H1 (cell line): ENCODE results near the gene CRIP1. TPM values are rescaled to one million over a fixed set of nuclear protein-coding genes. Genes with fewer than 3 reads are reported as not detected.
A peak's percentile ranks its signal among the peaks of the same experiment; 100 is the strongest.

ENCODE experiments used
- CTCF ChIA-PET: fragments of 300-600 bp; sonication (Branson Sonifier 250); formaldehyde crosslinking; loops from one replicate; lab custom pipeline; 2021; ENCODE audit not compliant: partially characterized antibody; lab: Charles Lee
- POLR2A ChIA-PET: fragments of 300-600 bp; sonication (Branson Sonifier 250); formaldehyde crosslinking; loops from one replicate; lab custom pipeline; 2021; ENCODE audit warnings: inconsistent platforms; ENCODE audit not compliant: partially characterized antibody; lab: Charles Lee
- DNase-seq, 2 experiments: peaks; one replicate each; pipeline versions ENCODE4 v3.0.0 to v3.0.0-alpha.2; 2010 to 2022; ENCODE audit warnings: low spot score in 2 of 2, low read depth in 1 of 2, mixed read lengths in 1 of 2
- FAIRE-seq: peaks from 2 replicates; lab custom pipeline; 2011; peaks lifted over from hg19 to GRCh38; lab: Jason Lieb, UNC
- H2AFZ ChIP-seq: 2 replicates; pipeline ENCODE4 v1.8.1; 2012; ENCODE audit warnings: low read length, inconsistent platforms
- H2AK5ac ChIP-seq: 2 replicates; pipeline ENCODE4 v1.6.1; 2013; ENCODE audit warnings: low read depth, low read length
- H2BK120ac ChIP-seq: replicated peaks from 2 replicates; pipeline ENCODE3; 2013; ENCODE audit warnings: low read depth, low read length, inconsistent platforms
- H2BK12ac ChIP-seq: 2 replicates; pipeline ENCODE4 v1.6.1; 2013; ENCODE audit warnings: low read depth, low read length
- H2BK15ac ChIP-seq: 2 replicates; pipeline ENCODE4 v1.6.1; 2013; ENCODE audit warnings: low read length
- H2BK20ac ChIP-seq: 2 replicates; pipeline ENCODE4 v1.6.1; 2013; ENCODE audit warnings: low read length
- H2BK5ac ChIP-seq: 2 replicates; pipeline ENCODE4 v1.6.1; 2013; ENCODE audit warnings: low read depth, low read length
- H3K14ac ChIP-seq: 2 replicates; pipeline ENCODE4 v1.6.1; 2013; ENCODE audit warnings: inconsistent platforms; ENCODE audit not compliant: insufficient read length
- H3K18ac ChIP-seq: 2 replicates; pipeline ENCODE4 v1.6.1; 2013; ENCODE audit warnings: low read length; ENCODE audit errors: extremely low read depth
- H3K23ac ChIP-seq: 2 replicates; pipeline ENCODE4 v1.6.1; 2013; ENCODE audit warnings: inconsistent platforms; ENCODE audit not compliant: insufficient read length
- H3K23me2 ChIP-seq: 2 replicates; pipeline ENCODE4 v1.6.1; 2013; ENCODE audit warnings: low read depth, low read length
- H3K27ac ChIP-seq: 2 replicates; pipeline ENCODE4 v1.6.1; 2011; ENCODE audit warnings: low read depth, low read length, inconsistent platforms
- H3K27me3 ChIP-seq, 4 experiments: replicated peaks in 1 of 4; 1 replicate in 1 of 4; 2 replicates in 3 of 4; pipeline versions ENCODE4 v1.6.1 to v1.8.1; 2011 to 2013; ENCODE audit warnings: low read length in 3 of 4, mild to moderate bottlenecking in 3 of 4, inconsistent platforms in 2 of 4, mixed read lengths in 2 of 4, moderate library complexity in 1 of 4; ENCODE audit not compliant: control insufficient read depth in 3 of 4, insufficient read depth in 3 of 4; ENCODE audit errors: extremely low read depth in 1 of 4
- H3K36me3 ChIP-seq, 4 experiments: 2 replicates each; pipeline versions ENCODE4 v1.6.1 to v1.8.1; 2011 to 2013; ENCODE audit warnings: mild to moderate bottlenecking in 4 of 4, low read length in 3 of 4, moderate library complexity in 2 of 4, control low read depth in 1 of 4, inconsistent platforms in 1 of 4; ENCODE audit not compliant: insufficient read depth in 4 of 4, control insufficient read depth in 2 of 4
- H3K4ac ChIP-seq: replicated peaks from 2 replicates; pipeline ENCODE3; 2013; ENCODE audit warnings: low read length, low read depth, mixed read lengths, inconsistent platforms; ENCODE audit not compliant: insufficient read length
- H3K4me1 ChIP-seq, 4 experiments: replicated peaks in 1 of 4; 1 replicate in 1 of 4; 2 replicates in 3 of 4; pipeline versions ENCODE4 v1.6.1 to v1.8.1; 2011 to 2013; ENCODE audit warnings: low read length in 3 of 4, inconsistent platforms in 2 of 4, mixed read lengths in 1 of 4; ENCODE audit not compliant: insufficient read depth in 4 of 4, control insufficient read depth in 3 of 4
- H3K4me2 ChIP-seq, 2 experiments: 2 replicates each; pipeline versions ENCODE4 v1.6.1 to v1.8.1; 2011 to 2013; ENCODE audit warnings: low read depth in 2 of 2, low read length in 2 of 2, control low read depth in 1 of 2, inconsistent platforms in 1 of 2, mild to moderate bottlenecking in 1 of 2; ENCODE audit not compliant: insufficient read depth in 1 of 2
- H3K4me3 ChIP-seq, 4 experiments: fragments of 200-600, 300-600 bp in 1 of 4; sonication (generic), shearing (Covaris generic), sonication (Bioruptor Twin) in 1 of 4; 2 replicates each; pipeline versions ENCODE4 v1.5.1 to v1.8.1; 2011 to 2016; ENCODE audit warnings: low read length in 4 of 4, low read depth in 3 of 4, control low read depth in 2 of 4, inconsistent platforms in 2 of 4, mild to moderate bottlenecking in 2 of 4, mixed read lengths in 1 of 4, moderate library complexity in 1 of 4; ENCODE audit not compliant: insufficient read depth in 2 of 4; ENCODE audit errors: extremely low read depth in 1 of 4
- H3K56ac ChIP-seq: replicated peaks from 2 replicates; pipeline ENCODE3; 2013; ENCODE audit warnings: low read depth, mild to moderate bottlenecking, mixed read lengths, low read length, inconsistent platforms; ENCODE audit not compliant: insufficient read length
- H3K79me1 ChIP-seq: 2 replicates; pipeline ENCODE4 v1.6.1; 2013; ENCODE audit warnings: low read depth, low read length, control low read depth
- H3K79me2 ChIP-seq, 2 experiments: 2 replicates each; pipeline versions ENCODE4 v1.6.1 to v1.8.1; 2012 to 2013; ENCODE audit warnings: low read length in 2 of 2, mild to moderate bottlenecking in 2 of 2, inconsistent platforms in 1 of 2; ENCODE audit not compliant: insufficient read depth in 2 of 2, control insufficient read depth in 1 of 2
- H3K9ac ChIP-seq, 4 experiments: replicated peaks in 1 of 4; 1 replicate in 1 of 4; 2 replicates in 3 of 4; pipeline versions ENCODE4 v1.6.1 to v1.8.1; 2011 to 2013; ENCODE audit warnings: low read depth in 3 of 4, low read length in 3 of 4, control low read depth in 2 of 4, mild to moderate bottlenecking in 2 of 4, moderate library complexity in 2 of 4, inconsistent platforms in 1 of 4; ENCODE audit errors: extremely low read depth in 1 of 4
- H3K9me3 ChIP-seq, 2 experiments: 2 replicates each; pipeline versions ENCODE4 v1.6.1 to v1.8.1; 2012 to 2013; ENCODE audit warnings: mild to moderate bottlenecking in 2 of 2, moderate library complexity in 2 of 2, control low read depth in 1 of 2, inconsistent platforms in 1 of 2, low read depth in 1 of 2, low read length in 1 of 2, mixed read lengths in 1 of 2; ENCODE audit not compliant: insufficient read depth in 2 of 2
- H4K20me1 ChIP-seq, 2 experiments: replicated peaks in 1 of 2; 2 replicates each; pipeline versions ENCODE3 to v1.8.1; 2011 to 2013; ENCODE audit warnings: inconsistent platforms in 2 of 2, low read length in 2 of 2, mild to moderate bottlenecking in 1 of 2; ENCODE audit not compliant: insufficient read depth in 2 of 2, control insufficient read depth in 1 of 2
- H4K5ac ChIP-seq: 2 replicates; pipeline ENCODE4 v1.6.1; 2013; ENCODE audit warnings: low read length, low read depth, mixed read lengths, inconsistent platforms; ENCODE audit not compliant: insufficient read length
- H4K8ac ChIP-seq: 2 replicates; pipeline ENCODE4 v1.8.0; 2013; ENCODE audit warnings: mild to moderate bottlenecking, moderate library complexity, low read length, inconsistent platforms; ENCODE audit not compliant: insufficient read depth; ENCODE audit errors: extremely low read depth
- H4K91ac ChIP-seq: replicated peaks from 2 replicates; pipeline ENCODE3; 2013; ENCODE audit warnings: low read length, mixed read lengths, inconsistent platforms; ENCODE audit not compliant: insufficient read length
- CHD2 ChIP-seq: IDR thresholded peaks from 2 replicates; pipeline ENCODE4 v1.6.1; 2012; ENCODE audit warnings: low read length, improper control_type of control experiment
- CREB1 ChIP-seq: IDR thresholded peaks from 2 replicates; pipeline ENCODE4 v1.6.1; 2012; ENCODE audit warnings: inconsistent platforms
- EP300 ChIP-seq, 2 experiments: IDR thresholded peaks; 1 replicate in 1 of 2; 2 replicates in 1 of 2; pipeline ENCODE4 v1.6.1; 2011 to 2012; ENCODE audit warnings: low read depth in 2 of 2, low read length in 2 of 2, mild to moderate bottlenecking in 2 of 2, borderline replicate concordance in 1 of 2, inconsistent platforms in 1 of 2, moderate library complexity in 1 of 2
- NRF1 ChIP-seq: IDR thresholded peaks from 2 replicates; pipeline ENCODE4 v1.6.1; 2011; ENCODE audit warnings: mild to moderate bottlenecking, low read depth, low read length, improper control_type of control experiment
- POU5F1 ChIP-seq: IDR thresholded peaks from 2 replicates; pipeline ENCODE4 v1.6.1; 2011; ENCODE audit warnings: low read depth, mild to moderate bottlenecking, low read length, moderate library complexity
- SIN3A ChIP-seq, 2 experiments: IDR thresholded peaks in 1 of 2; conservative IDR thresholded peaks in 1 of 2; 2 replicates each; pipeline ENCODE4 v1.6.1; 2011 to 2012; ENCODE audit warnings: low read length in 2 of 2, improper control_type of control experiment in 1 of 2, low read depth in 1 of 2, mild to moderate bottlenecking in 1 of 2
- SUZ12 ChIP-seq: fragments of 200-600 bp; sonication (generic); IDR thresholded peaks from 2 replicates; pipeline ENCODE4 v1.6.1; 2012; ENCODE audit warnings: mild to moderate bottlenecking, inconsistent platforms, low read length, moderate library complexity, mixed read lengths
- ZNF274 ChIP-seq: IDR thresholded peaks from 2 replicates; pipeline ENCODE4 v1.7.0; 2012; ENCODE audit warnings: low read length, borderline replicate concordance; ENCODE audit errors: extremely low read depth
- WGBS, 2 experiments: shearing (Covaris generic) in 1 of 2; methylation state at CpG; one replicate each; pipeline versions ENCODE4 v1.1.6 to v1.1.7; 2013 to 2015; ENCODE audit warnings: low lambda C conversion rate in 2 of 2, mixed read lengths in 2 of 2, inconsistent platforms in 1 of 2, low coverage in 1 of 2, missing lambda C conversion rate in 1 of 2; ENCODE audit not compliant: insufficient replicate concordance in 2 of 2, insufficient coverage in 1 of 2, insufficient read length in 1 of 2; ENCODE audit errors: extremely low coverage in 1 of 2, missing lambda C conversion rate in 1 of 2; 5-methylcytosine and 5-hydroxymethylcytosine counted together
- polyA plus RNA-seq, 7 experiments: library from polyadenylated mRNA; depleted of rRNA in 3 of 7; stranded (reverse) in 5 of 7; unstranded in 2 of 7; fragments of >200 nt in 5 of 7; fragments of 200-250 nt in 2 of 7; gene quantifications; 1 replicate in 5 of 7; 2 replicates in 1 of 7; 4 replicates in 1 of 7; pipeline versions ENCODE4 v1.2.1 to v1.2.3, GENCODE V29; 2011 to 2013; ENCODE audit warnings: missing spikeins in 2 of 7, mixed read lengths in 2 of 7
- total RNA-seq: library from RNA; stranded (reverse); fragmentation: NEBNext Ultra II Directional; extraction: Animal tissue kit (Norgen Biotek cat#: 25700); gene quantifications from 2 replicates; pipeline ENCODE4 v1.2.1, GENCODE V29; 2021

The CRIP1 gene
- total and polyA plus RNA-seq, 2 of the 8 experiments (the other 6 are each of a cell fraction or from before 2014, with no cell fraction given) = 1.2 to 2.2 TPM

- H3K4me1 ChIP-seq = peaks cover 0 to 32% (median 19%) of the 10 kb centered on the region in 4 experiments; a peak in 6 of 7 replicates
- WGBS, 2 experiments = 83% methylated on average over 12 of the region's 12 CpGs; no CpG with 5 or more reads in 1 of the 2 experiments
- H3K36me3 ChIP-seq = peaks cover 0 to 19% (median 3%) of the 10 kb centered on the region in 4 experiments; a peak in 3 of 8 replicates
- no peak overlapping the region for H3K4me2 ChIP-seq
- H4K8ac ChIP-seq = no peak overlapping the region; the same call in 1 of the 2 replicates
- FAIRE-seq (no peak), DNase-seq (no peak)
- H3K23me2 ChIP-seq = peaks cover 14% of the 10 kb centered on the region; the same call in 1 of the 2 replicates
- no peaks in the 10 kb centered on the region for H3K9me3 ChIP-seq
- no peak overlapping the region for H4K5ac ChIP-seq
- no peak overlapping the region for H3K14ac ChIP-seq
- no peak overlapping the region for H3K56ac ChIP-seq
- no peak overlapping the region for H3K4me3 ChIP-seq
- H3K79me1 ChIP-seq = no peaks in the 10 kb centered on the region
- no peak overlapping the region for H2BK15ac ChIP-seq
- no peak overlapping the region for H3K9ac ChIP-seq
- no peak overlapping the region for H2BK12ac ChIP-seq
- POLR2A ChIA-PET = interaction anchor here (0.9 to 2.1 kb wide), 5 partner anchors 8 to 40 kb away, joined by 3 to 6 read pairs (median 5); no protein-coding TSS in a partner anchor
- H2BK20ac ChIP-seq = no peak overlapping the region
- H3K27me3 ChIP-seq = peaks cover 21 to 35% (median 28%) of the 10 kb centered on the region in 4 experiments; a peak in 6 of 7 replicates
- H3K4ac ChIP-seq = no peak overlapping the region
- 0 out of 2 replicates have a peak overlapping the region, but pooled peaks have one; percentile 35 for H2BK5ac ChIP-seq
- H4K91ac ChIP-seq = no peak overlapping the region
- TF ChIP-seq CREB1 = no peak
- TF ChIP-seq NRF1 = no peak
- TF ChIP-seq EP300 (IDR thresholded peaks at IDR 0.05; ENCODE audit: borderline replicate concordance in 1 of 2, low read depth in 2 of 2, low read length in 2 of 2) = no peak
- no peak for TF ChIP-seq POU5F1
- no peak for TF ChIP-seq CHD2
- TF ChIP-seq SUZ12 = no peak
- TF ChIP-seq ZNF274 = no peak
- TF ChIP-seq SIN3A (conservative IDR thresholded peaks at IDR 0.05 in 1 of 2, IDR thresholded peaks at IDR 0.05 in 1 of 2; ENCODE audit: low read depth in 1 of 2, low read length in 2 of 2) = no peak
- H4K20me1 ChIP-seq = peaks cover 8 to 31% of the 10 kb centered on the region in 2 experiments
- no peak overlapping the region for H3K23ac ChIP-seq
- CTCF ChIA-PET = interaction anchor here (0.8 to 5.1 kb wide), 13 partner anchors 10 to 225 kb away, joined by 3 to 70 read pairs (median 9); partner anchors contain the start of gene CRIP1
- H2BK120ac ChIP-seq = no peak overlapping the region
- no peaks in the 10 kb centered on the region for H3K79me2 ChIP-seq
- no peak overlapping the region for H2AFZ ChIP-seq
- no peak overlapping the region for H3K27ac ChIP-seq
- no peak overlapping the region for H2AK5ac ChIP-seq
- H3K18ac ChIP-seq = no peak overlapping the region
Observed at GRCh38 chr14:105472486-105472991, 14.1 kb upstream of the CRIP1 start.
